Ramos (cell line): ENCODE results near the gene FSTL1.

Source experiments
- in situ Hi-C: fragments of 300-500 bp; cut with MboI; formaldehyde crosslinking; loops from one replicate; pipeline ENCODE4 v1.14.3; 2022; ENCODE audit warnings: low sequenced_read_pairs; ENCODE audit not compliant: unreplicated experiment

The FSTL1 gene

DNA sequence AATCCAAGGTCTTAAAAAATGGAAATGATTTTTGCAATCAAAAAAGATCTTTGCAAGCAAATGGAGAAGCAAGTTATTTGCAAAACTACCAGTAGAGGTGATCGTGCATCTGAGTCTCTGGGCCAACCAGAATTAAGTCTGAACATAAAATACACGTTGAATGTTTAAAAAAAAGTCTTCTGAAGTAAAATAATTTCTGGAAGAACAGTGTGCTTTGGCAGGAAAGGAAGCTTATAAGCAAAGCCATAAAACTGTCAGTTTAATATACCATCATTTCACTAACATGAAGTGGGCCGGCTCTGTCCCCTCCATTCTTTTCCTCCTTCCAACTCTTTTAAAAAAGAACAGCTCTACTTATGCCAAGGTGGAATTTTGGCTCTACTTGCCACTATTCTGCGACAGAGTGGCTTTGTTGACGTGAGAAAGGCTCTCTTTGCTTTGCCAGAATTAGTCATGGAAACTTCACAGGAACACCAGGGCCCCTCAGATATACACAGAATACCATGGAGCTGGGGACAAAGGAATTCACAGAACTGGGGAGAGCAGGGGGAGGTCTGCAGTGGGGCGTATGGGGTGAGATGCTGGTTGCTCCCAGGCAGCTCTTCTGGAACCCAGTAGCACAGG, 29.8 kb downstream of the FSTL1 start:
- in situ Hi-C loops: loop anchor here (25.0 kb wide), 1 partner anchor 184 kb away; no protein-coding TSS in a partner anchor

DNA sequence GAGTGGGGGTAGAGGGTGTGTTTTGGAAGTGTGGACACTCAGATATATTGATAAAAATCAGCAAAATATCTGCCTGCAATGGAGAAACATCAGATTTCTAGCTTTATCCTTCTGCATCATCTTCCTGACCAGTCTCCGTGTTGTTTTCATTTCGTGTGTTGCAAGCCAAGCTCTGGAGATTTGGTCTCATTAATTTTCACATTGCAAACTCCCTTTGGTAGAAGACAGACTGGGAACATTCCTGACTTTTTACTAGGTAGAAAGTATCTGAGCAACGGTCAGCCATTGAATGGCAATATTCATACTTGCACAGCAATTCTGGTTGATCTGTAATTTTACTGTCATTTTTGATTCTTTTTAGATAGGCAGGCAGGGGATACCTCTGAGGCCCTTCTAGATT, 30.4 kb downstream of the FSTL1 start:
- in situ Hi-C loops: loop anchor here (25.0 kb wide), 1 partner anchor 183 kb away; no protein-coding TSS in a partner anchor

DNA sequence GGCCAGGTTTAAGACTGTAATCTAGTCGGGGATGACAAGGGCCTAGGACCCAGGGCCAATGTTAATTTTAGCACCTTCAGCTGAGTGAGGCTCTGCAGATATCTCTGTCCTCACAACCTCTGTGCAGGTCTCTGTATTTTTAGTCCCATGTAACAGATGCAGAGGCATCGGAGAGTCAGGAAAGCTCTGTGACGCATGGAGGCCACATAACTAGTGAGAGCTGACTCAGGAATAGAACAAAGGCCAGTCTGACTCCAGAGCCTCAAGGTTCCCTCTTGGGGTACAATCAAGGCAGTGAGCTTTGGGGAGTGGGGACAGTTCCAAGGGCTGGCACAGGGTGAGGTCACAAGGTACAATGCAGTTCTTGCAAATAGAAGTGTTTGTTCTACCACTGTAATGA, 31.0 kb downstream of the FSTL1 start:
- in situ Hi-C loops: loop anchor here (25.0 kb wide), 1 partner anchor 182 kb away; no protein-coding TSS in a partner anchor

DNA sequence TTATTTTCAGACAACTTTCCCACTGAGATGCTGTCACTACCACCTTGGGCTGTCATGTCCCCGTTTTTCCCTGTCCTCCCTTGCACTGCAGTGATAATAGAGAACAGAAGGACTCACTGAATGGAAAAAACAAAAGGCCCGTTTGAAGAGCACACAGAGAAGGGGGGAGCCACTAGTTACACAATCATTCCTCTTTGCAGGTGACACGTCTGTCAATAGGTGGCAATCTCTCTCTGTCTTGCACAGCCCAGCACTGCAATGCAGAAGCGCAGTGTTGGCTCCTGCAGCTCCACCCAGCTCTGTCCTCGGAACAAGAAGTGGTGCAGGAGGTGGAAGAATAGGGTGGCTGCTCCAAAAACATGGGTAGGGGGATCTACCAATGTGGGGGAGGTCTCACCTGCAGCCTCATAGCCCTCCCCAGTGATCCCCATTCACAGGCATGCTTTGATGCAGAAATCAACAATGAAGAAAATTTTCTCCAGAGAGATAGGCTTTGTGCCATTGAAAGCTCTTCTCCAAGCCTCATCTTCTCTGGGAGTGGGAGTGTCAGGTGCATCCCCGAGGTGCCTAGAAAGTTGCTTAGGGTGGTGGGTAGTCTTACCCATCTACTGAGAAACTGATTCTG, 31.8 kb downstream of the FSTL1 start:
- in situ Hi-C loops: loop anchor here (25.0 kb wide), 1 partner anchor 182 kb away; no protein-coding TSS in a partner anchor

DNA sequence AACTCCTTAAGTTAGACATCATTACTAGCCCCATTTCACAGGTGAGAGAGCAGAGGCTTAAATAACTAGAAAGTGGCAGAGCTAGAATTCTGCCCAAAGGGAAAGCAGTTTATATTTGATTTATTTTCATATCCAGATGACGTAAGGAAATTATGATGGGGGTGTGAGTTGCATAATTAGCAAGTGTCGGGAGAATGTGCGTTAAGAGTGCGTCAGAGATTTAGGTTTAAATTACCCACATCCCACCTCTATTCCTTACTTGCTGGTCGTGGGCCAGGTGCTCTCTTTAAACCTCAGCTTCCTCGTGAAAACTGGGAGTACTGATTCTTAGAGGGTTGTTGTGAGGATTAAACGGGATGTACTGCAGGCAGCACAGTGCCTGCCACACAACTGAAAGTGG, 32.3 kb downstream of the FSTL1 start:
- in situ Hi-C loops: loop anchor here (25.0 kb wide), 1 partner anchor 181 kb away; no protein-coding TSS in a partner anchor

DNA sequence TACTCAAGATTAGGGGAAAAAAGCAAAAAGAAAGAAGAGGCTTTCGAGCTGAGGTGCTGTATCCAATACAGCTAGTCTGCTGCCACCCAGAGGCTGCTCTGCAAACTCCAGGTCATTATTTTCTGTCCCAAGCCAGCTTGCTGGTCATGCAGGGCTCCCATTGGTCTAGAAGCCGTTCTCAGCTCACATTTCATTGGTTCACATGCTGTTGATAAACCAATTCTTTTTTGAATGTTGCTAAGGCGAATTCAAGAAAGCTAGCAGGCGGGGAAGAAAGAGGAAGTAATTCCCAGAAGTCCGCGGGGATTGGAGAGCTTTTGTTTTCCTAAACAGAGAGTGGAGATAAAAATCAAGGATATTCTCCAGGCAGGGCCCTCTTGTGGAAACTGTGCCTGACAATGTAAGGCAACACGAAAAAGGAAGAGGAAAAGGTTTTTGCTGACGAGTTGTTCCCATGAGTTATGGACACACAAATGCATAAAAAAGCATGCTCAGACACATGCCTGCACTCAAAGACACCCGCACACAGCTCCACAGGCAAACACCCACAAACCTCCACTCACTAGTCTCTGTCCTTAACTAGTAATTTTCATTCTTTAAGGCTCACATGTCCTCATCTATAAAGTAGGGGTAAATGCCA, 33.4 kb downstream of the FSTL1 start:
- in situ Hi-C loops: loop anchor here (25.0 kb wide), 1 partner anchor 180 kb away; no protein-coding TSS in a partner anchor

DNA sequence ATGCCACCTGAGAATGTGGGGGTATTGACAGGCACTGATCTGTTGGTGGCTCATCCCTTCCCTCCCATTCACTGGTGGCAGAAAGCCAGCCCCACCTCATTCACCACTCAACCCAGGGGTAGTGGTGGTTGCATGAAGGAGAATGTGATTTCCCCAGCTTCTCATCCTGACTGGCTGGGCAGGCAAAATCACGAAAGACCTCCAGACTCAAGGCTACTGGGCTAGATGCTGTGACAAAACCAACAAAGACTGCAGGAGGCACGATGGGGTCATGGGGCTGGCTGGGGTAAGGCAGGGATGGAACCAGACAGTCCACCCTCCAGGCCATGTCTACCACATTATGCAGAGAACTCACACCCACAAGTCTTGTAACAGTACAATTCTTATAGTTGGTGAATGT, 33.9 kb downstream of the FSTL1 start:
- in situ Hi-C loops: loop anchor here (25.0 kb wide), 1 partner anchor 180 kb away; no protein-coding TSS in a partner anchor

DNA sequence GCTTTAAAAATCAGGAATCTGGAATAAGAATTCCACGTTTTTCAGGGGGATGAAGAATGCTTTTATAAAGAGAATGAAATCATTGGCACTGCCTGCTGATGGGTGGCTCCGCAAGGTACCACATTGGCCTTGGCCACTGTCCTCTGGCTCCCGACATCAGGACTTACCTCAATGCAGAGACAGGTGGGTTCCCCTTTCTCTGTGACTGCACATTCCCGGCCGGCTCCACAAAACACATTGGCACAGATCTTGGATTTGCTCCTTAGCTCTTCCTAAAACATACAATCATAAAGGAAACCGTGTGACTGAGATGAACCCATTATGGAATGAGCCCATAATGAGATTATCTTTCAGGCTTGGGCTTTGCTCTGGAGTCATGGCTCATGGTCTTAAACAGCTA, 35.0 kb downstream of the FSTL1 start:
- in situ Hi-C loops: loop anchor here (25.0 kb wide), 1 partner anchor 178 kb away; no protein-coding TSS in a partner anchor

DNA sequence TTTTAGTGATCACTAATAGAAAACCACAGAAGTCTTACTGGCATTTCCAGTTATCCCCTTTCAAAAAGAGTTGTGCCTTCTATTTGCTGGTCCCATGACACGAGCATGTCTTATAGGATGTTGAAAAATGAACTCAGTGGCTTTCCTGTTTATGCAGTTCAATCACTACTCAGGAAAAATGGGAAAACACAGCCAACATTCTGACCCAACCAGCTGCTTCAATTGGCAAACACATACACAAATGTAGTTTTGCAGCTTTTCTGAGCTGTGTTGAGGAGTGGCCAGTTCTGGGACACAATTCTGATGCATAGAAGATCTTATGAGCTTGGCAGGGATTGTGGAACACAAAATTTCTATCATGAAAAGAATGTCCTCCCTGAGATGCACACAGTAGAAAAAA, 40.3 kb downstream of the FSTL1 start:
- in situ Hi-C loops: loop anchor here (25.0 kb wide), 1 partner anchor 173 kb away; no protein-coding TSS in a partner anchor

DNA sequence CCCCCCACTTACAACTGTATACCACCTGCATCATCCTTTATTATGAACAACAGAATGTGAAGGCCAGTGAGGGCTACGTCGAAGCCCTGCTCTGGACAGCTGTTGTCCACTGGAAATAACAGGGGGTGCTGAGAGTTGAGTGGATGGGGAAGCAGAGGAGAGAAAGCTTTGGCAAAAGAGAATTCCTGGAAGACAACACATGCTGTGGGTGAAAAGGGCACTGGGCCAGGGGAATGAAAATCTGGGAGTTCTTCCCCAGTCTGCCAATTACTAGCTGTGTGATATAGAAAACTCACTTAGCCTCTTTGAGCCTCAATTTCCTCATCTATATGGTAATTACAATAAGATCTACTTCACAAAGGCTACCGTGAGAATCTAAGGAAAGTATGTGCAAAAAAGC, 40.7 kb downstream of the FSTL1 start:
- in situ Hi-C loops: loop anchor here (25.0 kb wide), 1 partner anchor 173 kb away; no protein-coding TSS in a partner anchor

DNA sequence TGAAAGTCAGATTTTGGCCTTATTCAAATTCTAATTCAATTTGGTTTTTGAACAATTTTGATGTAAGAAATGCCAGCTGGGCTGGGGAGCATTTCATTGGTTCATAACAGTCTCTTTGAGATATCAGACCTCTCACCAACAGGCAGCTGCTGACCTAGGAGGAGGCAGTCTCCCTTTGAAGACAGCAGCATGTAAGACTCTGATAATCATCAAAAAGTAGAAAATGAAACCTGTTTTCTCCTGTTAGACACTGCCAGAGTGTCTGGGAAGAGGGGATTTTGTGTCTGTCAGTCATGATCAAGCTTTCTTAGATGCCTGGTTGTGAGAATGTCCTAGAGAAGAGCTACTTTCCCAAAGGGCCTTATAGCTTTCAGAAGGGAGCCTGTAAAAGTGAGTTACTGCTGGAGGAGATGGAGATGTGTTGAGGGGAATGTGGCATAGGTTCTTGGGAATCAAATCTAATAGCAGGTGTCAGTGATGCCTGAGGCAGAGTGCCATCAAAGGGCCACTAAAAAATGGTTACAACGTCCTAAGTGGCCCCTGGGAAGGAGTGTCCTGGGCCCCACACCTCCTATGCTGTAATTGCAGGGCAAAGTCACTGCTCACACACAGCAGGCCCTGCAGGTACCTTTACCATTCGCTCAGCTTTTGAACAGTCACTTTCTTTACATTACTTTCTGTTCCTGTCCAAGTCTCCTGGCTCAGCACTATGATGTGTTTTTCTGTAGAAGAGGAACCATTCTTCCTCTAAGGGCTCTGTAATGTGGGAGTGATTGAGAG, 43.1 kb downstream of the FSTL1 start:
- in situ Hi-C loops: loop anchor here (25.0 kb wide), 1 partner anchor 170 kb away; no protein-coding TSS in a partner anchor

DNA sequence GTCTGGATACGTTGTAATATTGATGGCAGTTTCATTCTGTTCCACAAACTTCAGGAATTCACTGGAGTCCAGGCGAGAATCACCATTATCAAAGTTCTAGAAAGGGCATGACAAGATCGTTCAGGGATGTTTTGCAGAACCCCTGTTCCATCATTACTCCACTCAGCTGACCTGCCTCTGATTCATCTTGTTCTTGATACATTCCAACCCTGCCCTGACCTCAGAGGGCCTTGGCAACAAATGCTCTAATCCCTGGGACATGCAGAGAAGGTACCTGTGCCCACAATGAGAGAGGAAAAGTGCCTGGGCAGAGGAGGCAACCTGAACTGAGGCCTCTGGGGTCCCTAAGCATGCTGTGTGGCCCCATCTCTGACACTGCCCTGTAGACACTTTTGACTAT, 45.9 kb downstream of the FSTL1 start:
- in situ Hi-C loops: loop anchor here (25.0 kb wide), 1 partner anchor 168 kb away; no protein-coding TSS in a partner anchor

DNA sequence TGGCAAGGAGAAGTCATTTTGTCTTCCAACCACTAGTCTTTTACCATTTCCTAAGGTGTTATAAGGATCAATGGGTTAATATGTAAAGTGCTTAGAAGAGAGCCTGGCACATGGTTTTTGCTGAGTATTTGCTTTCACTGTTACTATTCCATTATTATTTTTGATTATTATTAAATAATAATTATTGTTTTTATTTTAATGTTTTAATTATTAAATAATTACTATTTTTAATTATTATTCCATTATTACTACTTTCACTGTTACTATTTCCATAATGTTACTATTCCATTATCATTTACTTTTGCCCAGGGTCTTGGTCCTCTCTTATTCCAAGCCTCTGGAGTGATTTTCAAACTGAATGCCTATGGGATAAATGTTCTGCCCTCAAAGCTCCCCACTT, 48.5 kb downstream of the FSTL1 start:
- in situ Hi-C loops: loop anchor here (25.0 kb wide), 1 partner anchor 165 kb away; no protein-coding TSS in a partner anchor

DNA sequence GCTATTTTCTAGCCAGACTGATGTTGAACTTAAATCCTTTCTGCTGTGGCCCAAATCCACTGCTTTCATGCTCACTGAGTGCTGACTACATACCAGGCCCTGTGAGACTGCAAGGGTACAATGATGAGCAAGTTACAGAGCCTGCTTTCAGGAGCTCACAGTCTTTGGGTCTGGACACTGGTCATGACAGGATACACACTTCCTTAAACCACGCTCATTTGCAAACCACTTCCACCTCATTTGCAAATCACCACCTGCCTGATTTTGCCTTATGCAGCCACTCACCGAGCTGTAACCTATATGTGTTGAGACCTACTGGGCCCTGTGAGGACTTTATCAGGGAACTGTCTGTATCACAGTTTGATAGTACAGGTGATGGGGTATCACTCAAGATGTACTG, 51.4 kb downstream of the FSTL1 start:
- in situ Hi-C loops: no loop called here

DNA sequence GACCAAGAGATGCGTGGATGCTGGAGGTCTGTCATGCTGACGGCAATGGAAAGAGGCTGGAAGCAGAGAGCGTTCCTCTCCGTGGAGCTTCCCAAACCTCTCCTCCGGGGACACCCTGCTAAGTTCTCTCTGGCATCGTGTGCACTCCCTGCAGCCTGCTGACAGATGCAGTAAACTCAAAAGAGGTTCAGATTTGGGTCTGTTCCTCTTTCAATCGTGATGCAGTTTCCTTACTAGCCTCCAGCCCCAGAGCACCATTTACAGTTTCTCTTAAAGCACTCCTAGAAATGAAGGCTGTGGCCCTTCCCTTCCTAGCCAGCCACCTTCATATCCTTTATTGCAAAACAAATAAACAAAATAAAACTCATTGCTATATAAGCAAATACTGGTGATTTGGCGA, 54.3 kb downstream of the FSTL1 start:
- in situ Hi-C loops: no loop called here

DNA sequence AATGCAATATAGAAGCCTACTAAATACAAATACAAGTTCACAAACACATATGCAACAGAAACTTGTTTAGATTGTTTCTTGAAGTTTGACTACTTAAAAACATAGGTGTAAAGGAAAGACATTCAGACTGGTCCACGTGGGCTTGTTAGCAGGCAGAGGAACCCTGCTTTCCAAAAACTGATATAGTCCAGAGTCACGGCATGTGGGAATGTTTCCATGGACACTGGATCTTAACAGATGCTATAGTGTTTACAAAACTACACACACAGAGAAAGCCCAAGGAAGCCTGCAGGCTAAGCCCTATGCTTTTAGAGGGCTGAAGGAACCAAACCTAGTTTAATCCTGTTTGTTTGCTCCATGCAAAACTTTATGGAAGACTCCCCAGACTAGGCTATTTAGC, 56.4 kb downstream of the FSTL1 start:
- in situ Hi-C loops: no loop called here

DNA sequence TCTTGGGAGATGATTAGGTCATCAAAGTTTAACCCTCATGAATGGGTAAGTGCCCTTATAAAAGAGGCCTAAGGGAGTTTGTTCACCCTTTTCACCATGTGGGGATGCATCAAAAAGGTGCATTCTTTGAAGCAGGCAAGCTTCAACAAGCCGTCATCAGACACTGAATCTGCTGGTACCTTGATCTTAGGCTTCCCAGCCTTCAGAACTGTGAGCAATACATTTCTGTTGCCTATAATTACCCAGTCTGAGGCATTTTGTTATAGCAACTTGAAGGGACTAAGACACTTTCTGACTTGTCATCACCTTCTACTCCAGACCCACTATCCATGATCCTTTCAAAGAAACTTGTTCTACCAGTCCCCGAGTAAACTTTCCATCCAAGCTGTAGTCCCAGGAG, 57.0 kb downstream of the FSTL1 start:
- in situ Hi-C loops: no loop called here

DNA sequence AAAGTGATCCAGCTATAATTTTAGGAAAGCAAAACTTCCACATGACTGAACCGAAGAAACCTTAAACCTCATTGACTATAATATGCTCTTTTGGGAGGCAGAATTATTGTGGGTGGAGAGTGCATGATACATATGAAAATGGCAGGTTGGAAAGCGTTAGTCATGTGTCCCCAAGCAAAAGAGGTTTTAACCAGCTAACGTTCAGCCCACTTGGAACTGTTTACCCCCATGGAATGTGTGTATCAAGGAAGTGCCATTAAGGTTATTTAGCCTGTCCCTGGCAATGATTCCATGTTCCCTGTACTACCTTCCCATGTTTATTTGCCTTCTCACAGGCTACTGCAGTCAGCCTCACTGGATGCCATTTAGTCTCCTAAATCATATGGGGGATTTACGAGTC, 57.5 kb downstream of the FSTL1 start:
- in situ Hi-C loops: no loop called here

DNA sequence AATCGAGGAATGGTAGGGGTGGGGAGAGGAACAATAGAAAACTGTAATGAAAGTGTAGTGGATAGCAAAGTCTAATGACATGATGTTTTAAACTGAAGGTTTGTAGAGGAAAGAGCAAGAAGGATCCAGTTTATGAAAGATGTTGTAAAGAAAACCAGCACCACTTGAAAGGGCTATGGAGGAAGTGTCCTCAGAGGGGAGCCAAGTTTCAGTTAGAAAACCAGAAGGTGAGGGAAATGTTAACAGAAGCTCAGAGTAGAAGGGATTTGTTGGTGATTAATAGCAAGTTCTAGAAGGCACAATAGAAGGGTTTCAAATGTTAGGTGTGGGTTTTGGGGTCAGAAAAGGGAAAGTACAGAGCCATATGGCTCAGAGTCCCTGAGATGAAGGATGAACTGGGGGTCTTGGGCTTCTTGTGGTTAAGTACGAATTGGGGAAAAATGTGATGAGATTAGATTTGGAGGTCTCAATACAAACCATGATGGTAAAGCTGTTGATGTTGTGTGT, 67.8 kb downstream of the FSTL1 start:
- in situ Hi-C loops: no loop called here

DNA sequence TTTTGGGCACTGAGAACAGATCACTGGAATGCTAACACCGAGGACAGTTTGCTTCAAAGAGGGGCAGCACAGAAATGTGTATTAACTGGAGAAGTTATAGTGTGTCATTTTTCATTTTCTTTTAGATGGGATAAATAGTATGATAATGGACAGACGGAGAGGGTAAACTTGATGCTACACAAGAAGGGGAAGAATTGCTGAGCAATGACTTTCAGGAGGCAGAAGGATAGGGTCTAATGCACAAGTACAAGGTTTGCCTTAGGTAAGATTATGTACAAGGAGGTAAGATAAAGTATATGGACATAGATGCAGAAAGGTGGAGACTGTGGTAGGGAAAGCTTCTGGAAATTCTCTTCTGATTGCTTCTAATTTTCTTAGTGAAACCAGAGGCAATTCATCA, 69.3 kb downstream of the FSTL1 start:
- in situ Hi-C loops: no loop called here
